ENCODE measurements around the gene AKAP11.

AKAP11 gene

GRCh38 chr13:42350141-42350540, 78.2 kb downstream of the AKAP11 start:
- TF ChIP-seq MYC (IDR thresholded peaks at IDR 0.05; ENCODE audit: low read depth, low read length) (no peak), POLR2A (IDR thresholded peaks at IDR 0.05; ENCODE audit: extremely low read depth, insufficient read length) (no peak), MAX (IDR thresholded peaks at IDR 0.05; ENCODE audit: low read depth, low read length) (no peak), CTCF (IDR thresholded peaks at IDR 0.05; ENCODE audit: low read depth, low read length) (no peak)
- H3K4me3 ChIP-seq (ENCODE audit: low read depth, low read length), result no peak overlapping the region
- DNase-seq (ENCODE audit: low read depth), result no peak

GRCh38 chr13:42354241-42355091, 82.5 kb downstream of the AKAP11 start:
- no peak for DNase-seq (ENCODE audit: low read depth)

GRCh38 chr13:42355092-42355485, 83.1 kb downstream of the AKAP11 start:
- TF ChIP-seq POLR2A (IDR thresholded peaks at IDR 0.05; ENCODE audit: extremely low read depth, insufficient read length), result no peak
- TF ChIP-seq CTCF (IDR thresholded peaks at IDR 0.05; ENCODE audit: low read depth, low read length), result no peak
- no peak for TF ChIP-seq MYC (IDR thresholded peaks at IDR 0.05; ENCODE audit: low read depth, low read length)
- TF ChIP-seq MAX (IDR thresholded peaks at IDR 0.05; ENCODE audit: low read depth, low read length), result no peak
- no peak for DNase-seq (ENCODE audit: low read depth)
- H3K4me3 ChIP-seq (ENCODE audit: low read depth, low read length), result no peak overlapping the region

More at GRCh38 chr13:42354241-42355091, 82.5 kb downstream of the AKAP11 start:
- no peak overlapping the region for H3K4me3 ChIP-seq (ENCODE audit: low read depth, low read length)
- TF ChIP-seq MAX (IDR thresholded peaks at IDR 0.05; ENCODE audit: low read depth, low read length) (no peak), POLR2A (IDR thresholded peaks at IDR 0.05; ENCODE audit: extremely low read depth, insufficient read length) (no peak), CTCF (IDR thresholded peaks at IDR 0.05; ENCODE audit: low read depth, low read length) (no peak), MYC (IDR thresholded peaks at IDR 0.05; ENCODE audit: low read depth, low read length) (no peak)

- H3K4me3 ChIP-seq (ENCODE audit: low read depth, low read length), result no peak overlapping the region
- DNase-seq (ENCODE audit: low read depth), result no peak
- TF ChIP-seq POLR2A (IDR thresholded peaks at IDR 0.05; ENCODE audit: extremely low read depth, insufficient read length) (no peak), MAX (IDR thresholded peaks at IDR 0.05; ENCODE audit: low read depth, low read length) (no peak), CTCF (IDR thresholded peaks at IDR 0.05; ENCODE audit: low read depth, low read length) (no peak), MYC (IDR thresholded peaks at IDR 0.05; ENCODE audit: low read depth, low read length) (no peak)
Observed at GRCh38 chr13:42355491-42356183, 83.7 kb downstream of the AKAP11 start.

GRCh38 chr13:42356184-42356575, 84.2 kb downstream of the AKAP11 start:
- no peak for DNase-seq (ENCODE audit: low read depth)
- H3K4me3 ChIP-seq (ENCODE audit: low read depth, low read length), result no peak overlapping the region
- no peak for TF ChIP-seq CTCF (IDR thresholded peaks at IDR 0.05; ENCODE audit: low read depth, low read length)
- TF ChIP-seq MYC (IDR thresholded peaks at IDR 0.05; ENCODE audit: low read depth, low read length), result no peak
- no peak for TF ChIP-seq POLR2A (IDR thresholded peaks at IDR 0.05; ENCODE audit: extremely low read depth, insufficient read length)
- no peak for TF ChIP-seq MAX (IDR thresholded peaks at IDR 0.05; ENCODE audit: low read depth, low read length)
